GM23338 (cell line): Measurements from ENCODE around the gene RBP5. TPM values are rescaled to one million over a fixed set of nuclear protein-coding genes. Genes with fewer than 3 reads are reported as not detected.

ENCODE experiments used
- ATAC-seq: fragments of 200-7000 bp; cut with Tn5 transposase; 3 replicates; pipeline ENCODE4 v1.9.1; 2020
- DNase-seq: peaks from one replicate; pipeline ENCODE4 v3.0.0-alpha.2; 2015; ENCODE audit warnings: low spot score
- H2AFZ ChIP-seq: fragments of 200-600 bp; sonication (generic); 2 replicates; pipeline ENCODE4 v1.8.0; 2016; ENCODE audit warnings: antibody characterized with exemption, mild to moderate bottlenecking, moderate library complexity
- H3F3A ChIP-seq: fragments of 200-600 bp; sonication (generic); replicated peaks from 2 replicates; pipeline ENCODE4 v1.8.0; 2017; ENCODE audit warnings: antibody characterized with exemption, mixed run types, low read depth
- H3K27ac ChIP-seq: fragments of 200-600 bp; sonication (generic); 2 replicates; pipeline ENCODE4 v1.6.1; 2016; ENCODE audit warnings: low read depth
- H3K27me3 ChIP-seq: fragments of 200-600 bp; sonication (generic); 2 replicates; pipeline ENCODE4 v1.8.0; 2016; ENCODE audit warnings: mild to moderate bottlenecking, mixed run types, moderate library complexity; ENCODE audit not compliant: insufficient read depth
- H3K36me3 ChIP-seq: fragments of 200-600 bp; sonication (generic); 2 replicates; pipeline ENCODE4 v1.8.0; 2016; ENCODE audit warnings: mild to moderate bottlenecking; ENCODE audit not compliant: insufficient read depth
- H3K4me1 ChIP-seq: fragments of 200-600 bp; sonication (generic); 2 replicates; pipeline ENCODE4 v1.8.0; 2016; ENCODE audit warnings: mild to moderate bottlenecking, moderate library complexity; ENCODE audit not compliant: insufficient read depth
- H3K4me2 ChIP-seq: fragments of 200-600 bp; sonication (generic); 2 replicates; pipeline ENCODE4 v1.7.1; 2017; ENCODE audit warnings: mixed run types
- H3K4me3 ChIP-seq: fragments of 200-600 bp; sonication (generic); 2 replicates; pipeline ENCODE4 v1.6.1; 2016; ENCODE audit warnings: mixed run types
- H3K79me2 ChIP-seq: fragments of 200-600 bp; sonication (generic); replicated peaks from 2 replicates; pipeline ENCODE4 v1.8.0; 2017; ENCODE audit warnings: mild to moderate bottlenecking; ENCODE audit not compliant: insufficient read depth
- H3K9me2 ChIP-seq: fragments of 200-600 bp; sonication (generic); 2 replicates; pipeline ENCODE4 v1.8.0; 2017; ENCODE audit not compliant: insufficient read depth
- H4K20me1 ChIP-seq: fragments of 200-600 bp; sonication (generic); replicated peaks from 2 replicates; pipeline ENCODE4 v1.8.0; 2017; ENCODE audit warnings: mild to moderate bottlenecking; ENCODE audit not compliant: insufficient read depth
- H3K27ac Mint-ChIP-seq: 2 replicates; pipeline ENCODE4 v1.8.0; 2020; ENCODE audit warnings: inconsistent platforms, mild to moderate bottlenecking, moderate library complexity, mixed read lengths
- H3K27me3 Mint-ChIP-seq: 3 replicates; pipeline ENCODE4 v1.8.0; 2022; ENCODE audit warnings: low read depth, mild to moderate bottlenecking, moderate library complexity, mixed read lengths, inconsistent platforms; ENCODE audit not compliant: insufficient read depth, poor library complexity
- H3K36me3 Mint-ChIP-seq: 3 replicates; pipeline ENCODE4 v1.8.0; 2021; ENCODE audit warnings: low read depth, mild to moderate bottlenecking, inconsistent platforms, moderate library complexity, mixed read lengths
- H3K4me1 Mint-ChIP-seq: 3 replicates; pipeline ENCODE4 v1.8.0; 2020; ENCODE audit warnings: mild to moderate bottlenecking, inconsistent platforms, mixed read lengths
- H3K4me3 Mint-ChIP-seq: 3 replicates; pipeline ENCODE4 v1.8.0; 2021; ENCODE audit warnings: moderate library complexity, mild to moderate bottlenecking, inconsistent platforms, mixed read lengths
- H3K9me3 Mint-ChIP-seq: 3 replicates; pipeline ENCODE4 v1.8.0; 2020; ENCODE audit warnings: moderate library complexity, mild to moderate bottlenecking, inconsistent platforms, mixed read lengths
- EZH2 ChIP-seq: fragments of 200-600 bp; sonication (generic); IDR thresholded peaks from one replicate; pipeline ENCODE4 v1.8.0; 2017; ENCODE audit warnings: antibody characterized with exemption, mild to moderate bottlenecking, low read depth; ENCODE audit not compliant: unreplicated experiment
- JUNB ChIP-seq: IDR thresholded peaks from one replicate; pipeline ENCODE4 v1.6.1; 2016; ENCODE audit warnings: antibody characterized with exemption; ENCODE audit not compliant: unreplicated experiment
- NANOG ChIP-seq: IDR thresholded peaks from 2 replicates; pipeline ENCODE4 v1.6.1; 2016; ENCODE audit warnings: antibody characterized with exemption, borderline replicate concordance
- polyA plus RNA-seq: library from polyadenylated mRNA; unstranded; fragments of >200 nt; fragmentation: Nextera tagmentation; extraction: Ambion mirVana; gene quantifications from 2 replicates; pipeline ENCODE4 v1.2.1, GENCODE V29; 2016
- total RNA-seq: library from RNA; depleted of rRNA; stranded (reverse); fragments of >200 nt; shearing (Covaris generic); gene quantifications from 2 replicates; pipeline ENCODE4 v1.2.3, GENCODE V29; 2014
- TF ChIP-seq, protein P1 (sequence below): IDR thresholded peaks from one replicate; pipeline ENCODE4 v1.6.1; 2018; ENCODE audit warnings: antibody characterized with exemption; ENCODE audit not compliant: unreplicated experiment
- TF ChIP-seq, protein P2 (sequence below): fragments of 250-450 bp; sonication (Bioruptor Pico); IDR thresholded peaks from 2 replicates; pipeline ENCODE4 v1.5.0; 2020; ENCODE audit warnings: mild to moderate bottlenecking, moderate library complexity
- TF ChIP-seq, protein P3 (sequence below), 2 experiments: fragments of 200-600 bp in 1 of 2; sonication (generic) in 1 of 2; conservative IDR thresholded peaks; 2 replicates each; pipeline versions ENCODE4 v1.5.1 to v1.6.1; 2016 to 2017; ENCODE audit warnings: antibody characterized with exemption in 2 of 2, low read depth in 2 of 2, mild to moderate bottlenecking in 2 of 2, moderate library complexity in 1 of 2

Gene RBP5
- total and polyA plus RNA-seq, 2 experiments from 2014 or later, result 1.2 to 3.0 TPM

DNA sequence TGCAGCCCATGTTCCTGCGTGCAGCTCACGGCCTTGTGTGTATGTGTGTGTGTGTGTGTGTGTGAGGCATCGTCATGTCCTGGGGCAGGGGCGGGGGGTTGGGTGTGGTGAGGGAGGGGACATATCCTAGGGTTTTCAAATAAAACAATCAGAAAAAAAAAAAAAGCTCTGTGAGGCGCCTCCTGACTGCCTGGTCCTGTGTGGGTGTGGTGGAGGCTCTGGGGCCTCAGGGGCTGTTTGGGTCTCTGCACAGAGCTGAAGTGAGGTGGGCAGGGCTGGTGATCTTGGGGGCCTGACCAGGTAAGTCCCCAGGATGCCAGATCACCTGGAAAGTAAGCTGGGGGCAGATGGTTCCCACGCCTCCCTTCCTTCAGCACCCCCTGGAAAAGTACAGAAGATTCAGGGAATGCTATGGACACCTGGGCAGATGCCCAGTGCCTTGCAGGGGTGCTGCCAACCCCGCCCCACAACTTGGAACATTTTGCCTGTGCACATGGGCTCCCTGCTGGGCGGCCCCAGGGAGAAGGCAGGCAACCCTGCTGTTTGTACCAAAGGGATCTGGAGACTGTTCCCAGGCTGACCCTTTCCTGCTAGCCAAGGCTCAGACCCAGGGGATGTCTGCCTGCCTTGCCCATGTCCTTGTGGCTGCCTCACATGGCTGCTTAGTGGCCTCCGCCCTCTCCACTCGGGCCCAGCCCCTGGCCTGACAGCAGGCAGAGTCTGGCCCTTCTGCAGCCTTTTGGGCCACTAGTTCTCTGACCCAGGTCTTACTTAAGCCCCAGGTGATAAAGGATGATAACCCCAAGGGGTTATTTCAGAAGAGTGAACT is 30.3 kb upstream of the RBP5 start:
- no peak overlapping the region for H2AFZ ChIP-seq
- H3K4me2 ChIP-seq, result no peak overlapping the region
- H3K79me2 ChIP-seq, result no peaks in the 10 kb centered on the region
- no peak overlapping the region for H3K4me3 ChIP-seq
- H3K4me1 ChIP-seq, result no peaks in the 10 kb centered on the region
- no peak overlapping the region for H3K27ac ChIP-seq
- Mint-ChIP-seq H3K4me1 (peaks cover 5% of the 10 kb centered on the region; the same call in 2 of the 3 replicates), H3K4me3 (no peak overlapping the region), H3K36me3 (peaks cover 4% of the 10 kb centered on the region), H3K9me3 (peaks cover 8% of the 10 kb centered on the region; the same call in 2 of the 3 replicates), H3K27me3 (peaks cover 11% of the 10 kb centered on the region), H3K27ac (no peak overlapping the region)
- no peaks in the 10 kb centered on the region for H3F3A ChIP-seq
- H3K36me3 ChIP-seq, result no peaks in the 10 kb centered on the region
- ATAC-seq, result no peak
- peaks cover 6% of the 10 kb centered on the region; the same call in 1 of the 2 replicates for H3K27me3 ChIP-seq
- no peak for DNase-seq
- TF ChIP-seq, protein P1, sequence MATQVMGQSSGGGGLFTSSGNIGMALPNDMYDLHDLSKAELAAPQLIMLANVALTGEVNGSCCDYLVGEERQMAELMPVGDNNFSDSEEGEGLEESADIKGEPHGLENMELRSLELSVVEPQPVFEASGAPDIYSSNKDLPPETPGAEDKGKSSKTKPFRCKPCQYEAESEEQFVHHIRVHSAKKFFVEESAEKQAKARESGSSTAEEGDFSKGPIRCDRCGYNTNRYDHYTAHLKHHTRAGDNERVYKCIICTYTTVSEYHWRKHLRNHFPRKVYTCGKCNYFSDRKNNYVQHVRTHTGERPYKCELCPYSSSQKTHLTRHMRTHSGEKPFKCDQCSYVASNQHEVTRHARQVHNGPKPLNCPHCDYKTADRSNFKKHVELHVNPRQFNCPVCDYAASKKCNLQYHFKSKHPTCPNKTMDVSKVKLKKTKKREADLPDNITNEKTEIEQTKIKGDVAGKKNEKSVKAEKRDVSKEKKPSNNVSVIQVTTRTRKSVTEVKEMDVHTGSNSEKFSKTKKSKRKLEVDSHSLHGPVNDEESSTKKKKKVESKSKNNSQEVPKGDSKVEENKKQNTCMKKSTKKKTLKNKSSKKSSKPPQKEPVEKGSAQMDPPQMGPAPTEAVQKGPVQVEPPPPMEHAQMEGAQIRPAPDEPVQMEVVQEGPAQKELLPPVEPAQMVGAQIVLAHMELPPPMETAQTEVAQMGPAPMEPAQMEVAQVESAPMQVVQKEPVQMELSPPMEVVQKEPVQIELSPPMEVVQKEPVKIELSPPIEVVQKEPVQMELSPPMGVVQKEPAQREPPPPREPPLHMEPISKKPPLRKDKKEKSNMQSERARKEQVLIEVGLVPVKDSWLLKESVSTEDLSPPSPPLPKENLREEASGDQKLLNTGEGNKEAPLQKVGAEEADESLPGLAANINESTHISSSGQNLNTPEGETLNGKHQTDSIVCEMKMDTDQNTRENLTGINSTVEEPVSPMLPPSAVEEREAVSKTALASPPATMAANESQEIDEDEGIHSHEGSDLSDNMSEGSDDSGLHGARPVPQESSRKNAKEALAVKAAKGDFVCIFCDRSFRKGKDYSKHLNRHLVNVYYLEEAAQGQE, result no peak
- TF ChIP-seq, protein P2, sequence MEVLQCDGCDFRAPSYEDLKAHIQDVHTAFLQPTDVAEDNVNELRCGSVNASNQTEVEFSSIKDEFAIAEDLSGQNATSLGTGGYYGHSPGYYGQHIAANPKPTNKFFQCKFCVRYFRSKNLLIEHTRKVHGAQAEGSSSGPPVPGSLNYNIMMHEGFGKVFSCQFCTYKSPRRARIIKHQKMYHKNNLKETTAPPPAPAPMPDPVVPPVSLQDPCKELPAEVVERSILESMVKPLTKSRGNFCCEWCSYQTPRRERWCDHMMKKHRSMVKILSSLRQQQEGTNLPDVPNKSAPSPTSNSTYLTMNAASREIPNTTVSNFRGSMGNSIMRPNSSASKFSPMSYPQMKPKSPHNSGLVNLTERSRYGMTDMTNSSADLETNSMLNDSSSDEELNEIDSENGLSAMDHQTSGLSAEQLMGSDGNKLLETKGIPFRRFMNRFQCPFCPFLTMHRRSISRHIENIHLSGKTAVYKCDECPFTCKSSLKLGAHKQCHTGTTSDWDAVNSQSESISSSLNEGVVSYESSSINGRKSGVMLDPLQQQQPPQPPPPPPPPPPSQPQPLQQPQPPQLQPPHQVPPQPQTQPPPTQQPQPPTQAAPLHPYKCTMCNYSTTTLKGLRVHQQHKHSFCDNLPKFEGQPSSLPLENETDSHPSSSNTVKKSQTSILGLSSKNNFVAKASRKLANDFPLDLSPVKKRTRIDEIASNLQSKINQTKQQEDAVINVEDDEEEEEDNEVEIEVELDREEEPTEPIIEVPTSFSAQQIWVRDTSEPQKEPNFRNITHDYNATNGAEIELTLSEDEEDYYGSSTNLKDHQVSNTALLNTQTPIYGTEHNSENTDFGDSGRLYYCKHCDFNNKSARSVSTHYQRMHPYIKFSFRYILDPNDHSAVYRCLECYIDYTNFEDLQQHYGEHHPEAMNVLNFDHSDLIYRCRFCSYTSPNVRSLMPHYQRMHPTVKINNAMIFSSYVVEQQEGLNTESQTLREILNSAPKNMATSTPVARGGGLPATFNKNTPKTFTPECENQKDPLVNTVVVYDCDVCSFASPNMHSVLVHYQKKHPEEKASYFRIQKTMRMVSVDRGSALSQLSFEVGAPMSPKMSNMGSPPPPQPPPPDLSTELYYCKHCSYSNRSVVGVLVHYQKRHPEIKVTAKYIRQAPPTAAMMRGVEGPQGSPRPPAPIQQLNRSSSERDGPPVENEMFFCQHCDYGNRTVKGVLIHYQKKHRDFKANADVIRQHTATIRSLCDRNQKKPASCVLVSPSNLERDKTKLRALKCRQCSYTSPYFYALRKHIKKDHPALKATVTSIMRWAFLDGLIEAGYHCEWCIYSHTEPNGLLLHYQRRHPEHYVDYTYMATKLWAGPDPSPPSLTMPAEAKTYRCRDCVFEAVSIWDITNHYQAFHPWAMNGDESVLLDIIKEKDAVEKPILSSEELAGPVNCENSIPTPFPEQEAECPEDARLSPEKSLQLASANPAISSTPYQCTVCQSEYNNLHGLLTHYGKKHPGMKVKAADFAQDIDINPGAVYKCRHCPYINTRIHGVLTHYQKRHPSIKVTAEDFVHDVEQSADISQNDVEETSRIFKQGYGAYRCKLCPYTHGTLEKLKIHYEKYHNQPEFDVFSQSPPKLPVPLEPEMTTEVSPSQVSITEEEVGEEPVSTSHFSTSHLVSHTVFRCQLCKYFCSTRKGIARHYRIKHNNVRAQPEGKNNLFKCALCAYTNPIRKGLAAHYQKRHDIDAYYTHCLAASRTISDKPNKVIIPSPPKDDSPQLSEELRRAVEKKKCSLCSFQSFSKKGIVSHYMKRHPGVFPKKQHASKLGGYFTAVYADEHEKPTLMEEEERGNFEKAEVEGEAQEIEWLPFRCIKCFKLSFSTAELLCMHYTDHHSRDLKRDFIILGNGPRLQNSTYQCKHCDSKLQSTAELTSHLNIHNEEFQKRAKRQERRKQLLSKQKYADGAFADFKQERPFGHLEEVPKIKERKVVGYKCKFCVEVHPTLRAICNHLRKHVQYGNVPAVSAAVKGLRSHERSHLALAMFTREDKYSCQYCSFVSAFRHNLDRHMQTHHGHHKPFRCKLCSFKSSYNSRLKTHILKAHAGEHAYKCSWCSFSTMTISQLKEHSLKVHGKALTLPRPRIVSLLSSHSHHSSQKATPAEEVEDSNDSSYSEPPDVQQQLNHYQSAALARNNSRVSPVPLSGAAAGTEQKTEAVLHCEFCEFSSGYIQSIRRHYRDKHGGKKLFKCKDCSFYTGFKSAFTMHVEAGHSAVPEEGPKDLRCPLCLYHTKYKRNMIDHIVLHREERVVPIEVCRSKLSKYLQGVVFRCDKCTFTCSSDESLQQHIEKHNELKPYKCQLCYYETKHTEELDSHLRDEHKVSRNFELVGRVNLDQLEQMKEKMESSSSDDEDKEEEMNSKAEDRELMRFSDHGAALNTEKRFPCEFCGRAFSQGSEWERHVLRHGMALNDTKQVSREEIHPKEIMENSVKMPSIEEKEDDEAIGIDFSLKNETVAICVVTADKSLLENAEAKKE (CRISPR knock-in tag), result no peak
- TF ChIP-seq EZH2 (no peak), NANOG (no peak), JUNB (no peak)
- TF ChIP-seq, protein P3, sequence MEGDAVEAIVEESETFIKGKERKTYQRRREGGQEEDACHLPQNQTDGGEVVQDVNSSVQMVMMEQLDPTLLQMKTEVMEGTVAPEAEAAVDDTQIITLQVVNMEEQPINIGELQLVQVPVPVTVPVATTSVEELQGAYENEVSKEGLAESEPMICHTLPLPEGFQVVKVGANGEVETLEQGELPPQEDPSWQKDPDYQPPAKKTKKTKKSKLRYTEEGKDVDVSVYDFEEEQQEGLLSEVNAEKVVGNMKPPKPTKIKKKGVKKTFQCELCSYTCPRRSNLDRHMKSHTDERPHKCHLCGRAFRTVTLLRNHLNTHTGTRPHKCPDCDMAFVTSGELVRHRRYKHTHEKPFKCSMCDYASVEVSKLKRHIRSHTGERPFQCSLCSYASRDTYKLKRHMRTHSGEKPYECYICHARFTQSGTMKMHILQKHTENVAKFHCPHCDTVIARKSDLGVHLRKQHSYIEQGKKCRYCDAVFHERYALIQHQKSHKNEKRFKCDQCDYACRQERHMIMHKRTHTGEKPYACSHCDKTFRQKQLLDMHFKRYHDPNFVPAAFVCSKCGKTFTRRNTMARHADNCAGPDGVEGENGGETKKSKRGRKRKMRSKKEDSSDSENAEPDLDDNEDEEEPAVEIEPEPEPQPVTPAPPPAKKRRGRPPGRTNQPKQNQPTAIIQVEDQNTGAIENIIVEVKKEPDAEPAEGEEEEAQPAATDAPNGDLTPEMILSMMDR (conservative IDR thresholded peaks at IDR 0.05; ENCODE audit: low read depth in 2 of 2), result no peak
- H4K20me1 ChIP-seq, result no peaks in the 10 kb centered on the region
- H3K9me2 ChIP-seq, result 0 out of 2 replicates have a peak, but pooled peaks cover 3% of the 10 kb centered on the region
